Stimulated activated CD4-positive, alpha-beta T cell treated with anti-CD3 and anti-CD28 coated beads, Interleukin-2, amount 100 ng/mL, for 4 hours (primary cell): ENCODE results near the gene PLXNB1.
"Not testable (repeated sequence)": the region's sequence is repeated elsewhere in the genome, so short reads cannot be mapped to it uniquely, and the experiment has no call there.

ENCODE experiments used
- DNase-seq: peaks from one replicate; pipeline ENCODE4 v3.0.0-alpha.2; 2020; ENCODE audit warnings: low read depth

The PLXNB1 gene

DNA sequence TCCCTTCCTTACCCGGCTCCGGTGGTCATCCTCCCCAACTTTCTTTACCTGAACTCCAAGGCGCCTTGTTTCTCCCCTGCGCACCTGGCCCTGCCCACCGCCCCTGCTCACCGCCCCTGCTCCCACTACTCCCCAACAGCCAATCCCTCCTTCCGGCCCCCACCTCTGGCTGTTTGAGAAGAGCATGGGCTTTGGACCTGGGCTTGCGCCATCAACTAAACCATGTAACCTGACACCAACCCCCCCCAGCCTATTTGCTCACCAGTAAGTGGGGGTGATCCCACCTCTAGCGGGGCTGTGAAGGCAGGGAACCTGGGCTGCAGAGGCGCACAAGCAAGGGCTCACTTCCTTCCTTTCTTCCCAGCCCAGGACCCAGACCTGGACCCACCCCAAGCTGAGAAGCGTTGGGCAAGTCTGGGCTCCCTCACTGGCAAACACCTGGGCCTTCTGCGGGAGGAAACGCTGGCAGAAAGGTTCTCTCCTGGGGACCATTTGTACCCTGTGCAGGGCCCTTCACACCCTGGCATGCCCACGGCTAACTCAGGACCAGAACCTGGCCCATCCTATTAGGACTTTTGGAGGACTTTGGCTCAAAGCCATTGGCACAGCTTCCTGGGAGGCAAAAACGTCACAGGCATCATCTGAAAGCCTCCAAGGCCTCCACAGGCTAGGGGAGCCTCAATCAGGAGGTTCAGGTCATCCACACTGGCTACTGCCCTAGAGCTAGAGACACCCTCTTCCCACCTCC is at the start of gene PLXNB1:
Gene PLXNB1 (minus strand): TSS at position 127 of the 748 bp plus-strand sequence. CDS start 5,475 bp downstream, outside the sequence.
- no peak for DNase-seq

GRCh38 chr3:48478626-48479555 is 49.0 kb upstream of the PLXNB1 start:
- peak; percentile 31 for DNase-seq

- DNase-seq = no peak
Observed at GRCh38 chr3:48477959-48478520, 48.2 kb upstream of the PLXNB1 start.

DNA sequence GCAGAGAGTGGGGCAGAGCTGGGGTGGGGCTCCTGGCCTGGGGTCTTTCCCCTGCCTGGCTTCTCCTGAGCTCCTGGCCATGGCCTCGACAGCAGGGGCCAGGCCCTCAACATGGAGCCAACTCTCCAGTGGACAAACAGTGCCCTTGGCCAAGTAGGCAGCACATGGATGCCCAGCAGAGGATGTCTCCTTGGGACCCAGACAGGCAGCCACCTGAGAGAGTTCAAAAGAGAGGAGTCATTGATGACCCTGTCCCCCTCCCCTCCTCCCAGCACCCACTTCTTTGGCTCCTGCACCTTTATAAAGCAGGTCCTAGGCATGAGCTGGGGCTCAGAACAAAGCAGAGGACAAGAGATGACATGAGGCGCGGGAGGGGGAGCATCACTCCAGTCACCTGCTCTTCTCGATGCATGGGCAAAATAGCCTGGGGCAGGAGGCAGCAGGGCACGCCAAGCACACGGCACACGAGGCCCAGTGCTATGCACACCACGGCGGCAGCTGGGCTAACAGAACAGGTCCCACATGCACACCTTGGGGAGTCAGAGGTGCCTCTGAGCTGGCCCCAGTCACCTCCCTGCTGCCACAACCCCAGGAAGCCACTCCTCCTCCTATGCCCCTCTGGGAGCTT is 46.7 kb upstream of the PLXNB1 start:
- no peak for DNase-seq

DNA sequence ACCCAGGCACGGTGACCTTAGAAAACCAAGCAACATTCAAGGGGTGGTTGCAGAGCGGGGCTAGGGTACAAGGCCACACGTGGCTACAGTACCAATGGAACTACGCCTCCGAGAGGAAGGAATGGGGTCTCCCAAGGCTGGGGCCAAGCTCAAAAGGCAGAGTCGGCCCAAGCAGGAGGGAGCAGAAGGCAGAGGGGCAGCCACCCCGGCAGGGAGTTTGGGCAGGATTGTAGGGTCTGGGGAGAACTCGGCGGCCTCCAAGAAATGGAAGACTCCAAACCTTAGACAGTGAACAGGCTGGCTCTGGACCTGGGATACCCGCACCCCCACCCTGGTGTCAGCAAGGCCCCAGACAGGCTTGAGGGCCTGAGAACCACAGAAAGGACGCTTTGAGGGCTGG is 45.3 kb upstream of the PLXNB1 start:
- no peak for DNase-seq

GRCh38 chr3:48474619-48475018 is 44.7 kb upstream of the PLXNB1 start:
- DNase-seq = no peak

- not testable (repeated sequence) for DNase-seq
Observed at GRCh38 chr3:48474031-48474430, 44.1 kb upstream of the PLXNB1 start.

DNA sequence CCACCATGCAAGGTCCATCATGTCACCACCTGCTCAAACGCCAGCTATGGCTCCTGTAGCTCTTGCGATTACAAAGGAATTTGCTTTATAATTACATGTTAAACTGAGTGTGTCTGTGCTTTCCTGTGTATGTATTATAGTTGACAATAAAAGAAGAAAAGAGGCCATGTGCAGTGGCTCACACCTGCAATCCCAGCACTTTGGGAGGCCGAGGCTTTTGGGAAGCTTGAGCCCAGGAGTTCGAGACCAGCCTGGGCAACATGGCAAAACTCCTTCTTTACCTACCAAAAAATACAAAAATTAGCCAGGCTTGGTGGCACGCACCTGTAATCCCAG is 43.7 kb upstream of the PLXNB1 start:
- no peak for DNase-seq

DNA sequence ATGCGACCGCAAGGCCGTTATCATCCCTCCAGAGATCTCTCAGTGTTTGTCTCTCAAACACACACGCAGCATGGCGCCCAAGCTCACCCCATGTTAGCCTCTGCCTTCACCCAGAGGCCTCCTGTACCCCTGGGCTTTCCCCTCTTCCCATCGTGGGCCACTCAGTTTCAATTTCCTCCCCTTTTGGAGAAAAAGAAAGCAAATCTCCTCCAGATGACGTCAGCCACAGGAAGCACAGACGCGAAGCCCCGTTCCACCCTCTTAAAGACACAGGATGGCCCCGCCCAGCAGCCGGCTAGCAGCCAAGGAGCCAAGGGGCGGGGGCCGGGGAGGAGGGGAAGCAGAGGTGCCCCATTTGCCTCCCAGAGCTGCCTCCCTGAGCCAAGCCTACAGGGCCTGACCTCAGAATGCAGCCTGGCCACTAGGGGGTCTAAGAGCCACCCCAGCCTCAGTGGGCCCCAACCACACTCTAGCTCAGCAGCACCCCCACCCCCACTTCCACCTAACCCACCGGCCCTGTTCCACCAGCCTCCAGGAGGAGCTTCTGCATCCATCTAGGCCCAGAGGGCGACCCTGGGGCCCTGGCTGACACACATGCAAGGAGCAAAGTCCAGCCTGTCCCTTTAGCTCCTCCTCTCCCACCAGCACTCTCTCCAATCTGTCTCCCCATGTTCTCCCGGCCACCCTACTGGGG is 43.2 kb upstream of the PLXNB1 start:
- peak; percentile 95 for DNase-seq

- no peak for DNase-seq
Observed at GRCh38 chr3:48472673-48472922, 42.7 kb upstream of the PLXNB1 start.

DNA sequence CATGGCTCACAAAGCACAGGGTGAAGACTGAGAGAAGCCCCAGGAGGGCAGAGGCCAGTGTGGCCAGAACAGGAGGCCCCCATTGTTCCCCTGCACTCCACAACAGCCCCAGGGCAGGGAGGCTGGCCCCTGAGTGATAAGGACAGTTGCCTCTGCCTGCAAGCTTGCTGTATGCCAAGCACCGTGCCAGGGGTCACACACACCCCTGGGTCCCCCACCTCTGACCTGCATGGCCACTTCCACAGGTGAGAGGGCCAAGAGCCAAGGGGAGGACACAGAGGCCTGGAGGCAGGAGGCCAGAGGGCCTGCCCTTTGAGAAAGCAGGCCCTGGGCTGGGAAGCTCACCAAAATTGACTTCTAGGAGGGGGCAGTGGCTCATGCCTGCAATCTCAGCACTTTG is 40.4 kb upstream of the PLXNB1 start:
- no peak for DNase-seq

GRCh38 chr3:48469046-48469915 is 39.4 kb upstream of the PLXNB1 start:
- no peak for DNase-seq

DNA sequence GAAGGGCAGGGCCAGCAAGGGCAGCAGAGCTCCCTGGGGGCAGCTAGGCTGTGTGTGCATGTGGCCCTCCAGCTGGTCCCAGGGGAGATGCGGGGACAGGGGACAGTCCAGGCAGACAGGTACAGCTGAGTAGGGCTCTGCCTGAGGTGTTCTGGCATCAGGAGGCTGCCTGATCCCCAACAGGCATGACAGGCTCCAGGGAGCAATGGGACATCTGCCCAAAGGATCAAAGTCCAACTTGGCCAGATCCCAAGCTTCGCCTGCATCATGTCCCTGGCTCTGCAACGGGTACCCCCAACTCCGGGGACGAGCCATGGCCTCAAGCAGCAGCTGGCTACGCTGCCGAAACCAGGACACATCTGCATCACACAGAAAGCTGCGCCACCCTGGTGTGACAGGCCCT is 38.4 kb upstream of the PLXNB1 start:
- DNase-seq = no peak

DNA sequence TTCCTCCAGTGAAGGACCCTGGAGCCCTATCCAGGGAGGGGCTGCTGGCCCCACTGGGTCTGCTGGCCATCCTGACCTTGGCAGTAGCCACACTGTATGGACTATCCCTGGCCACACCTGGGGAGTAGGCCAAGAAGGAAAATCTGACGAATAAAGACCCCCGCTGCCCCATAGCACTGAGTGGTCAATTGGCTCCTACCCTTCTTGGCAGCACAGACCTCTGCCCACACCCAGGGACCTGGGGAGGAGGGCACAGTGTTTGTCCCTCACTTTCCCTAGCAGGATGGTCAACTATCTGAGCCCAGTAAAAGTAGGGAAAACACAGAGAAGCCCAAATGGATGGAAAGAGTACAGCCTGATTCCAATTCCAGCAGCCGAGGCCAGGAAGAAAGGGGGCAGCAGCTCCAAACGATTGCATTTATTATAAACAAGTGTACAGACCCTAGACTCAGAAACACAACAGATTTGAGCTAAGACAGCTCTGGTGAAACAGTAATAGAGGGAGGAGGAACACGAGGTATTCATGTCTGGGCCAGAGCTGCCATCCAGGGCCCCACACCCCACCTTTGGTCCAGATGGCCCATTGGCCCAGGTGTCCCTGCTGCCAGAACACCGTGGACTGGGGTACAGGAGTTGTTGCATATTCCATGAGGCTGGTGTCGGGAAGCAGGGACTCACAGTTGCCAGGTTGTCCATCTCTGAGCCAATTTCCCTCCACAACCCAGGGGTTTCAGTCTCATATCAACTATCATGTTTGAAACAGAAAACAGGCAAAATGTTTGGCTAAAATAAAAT is 37.8 kb upstream of the PLXNB1 start:
- no peak for DNase-seq

DNA sequence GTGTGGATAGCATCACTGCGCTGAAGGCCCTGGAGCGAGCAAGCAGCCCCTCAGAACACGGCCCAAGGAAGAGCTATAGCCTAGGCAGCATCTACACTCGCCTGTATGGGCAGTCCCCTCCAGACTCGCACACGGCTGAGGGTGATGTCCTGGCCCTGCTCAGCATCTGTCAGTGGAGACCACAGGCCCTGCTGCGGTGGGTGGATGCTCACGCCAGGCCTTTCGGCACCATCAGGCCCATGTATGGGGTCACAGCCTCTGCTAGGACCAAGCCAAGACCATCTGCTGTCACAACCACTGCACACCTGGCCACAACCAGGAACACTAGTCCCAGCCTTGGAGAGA is 37.2 kb upstream of the PLXNB1 start:
- no peak for DNase-seq

DNA sequence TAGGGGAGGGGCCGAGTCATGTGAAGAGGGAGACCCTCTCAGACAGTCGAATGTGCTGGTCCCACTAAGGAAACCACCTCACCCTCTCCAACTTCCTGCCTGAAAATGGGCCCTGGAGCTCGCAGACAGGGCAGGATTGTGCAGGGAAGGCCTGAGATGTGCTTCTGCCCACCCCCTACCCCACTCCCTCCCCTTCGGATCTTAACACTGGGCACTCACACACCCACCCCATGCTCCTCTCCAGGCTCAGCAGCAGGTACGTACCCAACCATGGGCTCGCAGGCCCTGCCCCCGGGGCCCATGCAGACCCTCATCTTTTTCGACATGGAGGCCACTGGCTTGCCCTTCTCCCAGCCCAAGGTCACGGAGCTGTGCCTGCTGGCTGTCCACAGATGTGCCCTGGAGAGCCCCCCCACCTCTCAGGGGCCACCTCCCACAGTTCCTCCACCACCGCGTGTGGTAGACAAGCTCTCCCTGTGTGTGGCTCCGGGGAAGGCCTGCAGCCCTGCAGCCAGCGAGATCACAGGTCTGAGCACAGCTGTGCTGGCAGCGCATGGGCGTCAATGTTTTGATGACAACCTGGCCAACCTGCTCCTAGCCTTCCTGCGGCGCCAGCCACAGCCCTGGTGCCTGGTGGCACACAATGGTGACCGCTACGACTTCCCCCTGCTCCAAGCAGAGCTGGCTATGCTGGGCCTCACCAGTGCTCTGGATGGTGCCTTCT is 36.7 kb upstream of the PLXNB1 start:
- DNase-seq = no peak

DNA sequence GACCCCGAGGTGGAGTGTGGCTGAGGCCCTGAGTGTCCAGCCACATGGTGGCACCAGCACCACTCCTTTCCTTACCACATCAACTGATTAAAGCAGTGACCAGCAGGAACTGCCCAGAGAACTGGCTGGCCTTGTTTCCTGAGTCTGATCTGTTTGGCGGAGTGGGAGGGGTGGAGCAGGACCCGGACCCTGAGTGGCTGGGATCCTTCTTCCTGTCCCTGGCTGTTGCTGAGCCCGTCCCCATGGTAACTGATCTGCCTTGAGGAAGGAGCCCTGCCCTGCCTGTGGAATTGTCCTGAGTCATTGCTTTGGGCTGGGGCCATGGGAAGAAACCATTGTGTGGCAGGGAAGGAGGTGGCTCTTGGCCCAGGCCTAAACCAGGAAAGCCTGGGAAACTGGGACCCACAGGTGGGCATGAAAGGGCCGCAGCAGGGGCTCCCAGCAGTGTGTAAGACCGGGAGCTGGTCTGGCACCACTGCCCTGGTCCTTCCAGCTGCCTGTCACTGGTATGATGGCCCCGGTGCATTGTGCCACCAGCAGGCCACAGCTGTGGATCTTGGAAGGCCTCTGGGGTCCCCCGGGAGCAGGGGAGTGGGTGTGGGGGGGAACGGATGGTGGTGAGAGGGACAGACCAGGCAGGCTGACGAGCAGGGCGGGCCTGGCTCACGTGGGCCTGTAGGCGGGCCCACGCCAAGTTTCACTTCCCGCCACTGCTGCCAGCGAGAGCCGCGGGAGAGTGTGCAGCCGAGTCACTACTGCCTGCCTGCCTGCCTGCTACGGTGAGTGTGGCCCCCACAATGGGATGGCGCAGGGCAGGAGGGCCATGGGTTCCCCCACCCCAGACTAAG is 35.9 kb upstream of the PLXNB1 start:
- peak; percentile 81 for DNase-seq

DNA sequence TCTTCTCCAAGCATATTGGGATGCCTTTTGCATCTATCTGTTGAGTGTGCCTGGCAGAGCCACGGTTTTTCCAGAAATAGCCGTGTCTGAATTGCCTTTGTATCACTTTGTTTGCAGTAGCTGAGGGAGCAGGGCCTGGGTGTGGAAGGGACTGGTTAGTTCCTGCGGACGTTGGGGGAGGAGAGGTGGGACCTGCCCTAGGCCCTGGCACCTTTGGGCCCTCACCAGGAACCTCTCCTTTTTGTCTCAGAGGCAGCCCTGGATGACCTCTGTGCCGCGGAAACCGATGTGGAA is 35.3 kb upstream of the PLXNB1 start:
- DNase-seq = no peak

DNA sequence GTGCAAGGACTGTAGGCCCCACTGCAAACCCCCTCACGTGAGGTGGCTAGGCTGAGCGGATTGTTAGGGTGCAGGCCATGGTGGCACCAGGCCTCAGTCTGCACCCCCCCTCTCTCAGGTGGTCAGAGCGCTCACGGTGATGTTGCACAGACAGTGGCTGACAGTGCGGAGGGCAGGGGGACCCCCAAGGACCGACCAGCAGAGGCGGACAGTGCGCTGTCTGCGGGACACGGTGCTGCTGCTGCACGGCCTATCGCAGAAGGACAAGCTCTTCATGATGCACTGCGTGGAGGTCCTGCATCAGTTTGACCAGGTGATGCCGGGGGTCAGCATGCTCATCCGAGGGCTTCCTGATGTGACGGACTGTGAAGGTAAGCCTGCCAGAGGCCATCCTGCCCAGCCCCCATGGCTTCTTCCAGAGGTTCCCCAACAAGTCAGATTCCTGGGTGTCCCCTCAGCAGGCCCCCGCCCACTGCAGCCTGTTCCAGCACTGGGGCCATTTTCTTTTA is 34.9 kb upstream of the PLXNB1 start:
- no peak for DNase-seq
